ENCODE data around the gene TSPAN17. TPM values are rescaled to one million over a fixed set of nuclear protein-coding genes. Genes with fewer than 3 reads are reported as not detected.

TSPAN17 gene
- polyA plus RNA-seq, 3 donors = 22.2 to 27.7 (median 24.1) TPM

DNA sequence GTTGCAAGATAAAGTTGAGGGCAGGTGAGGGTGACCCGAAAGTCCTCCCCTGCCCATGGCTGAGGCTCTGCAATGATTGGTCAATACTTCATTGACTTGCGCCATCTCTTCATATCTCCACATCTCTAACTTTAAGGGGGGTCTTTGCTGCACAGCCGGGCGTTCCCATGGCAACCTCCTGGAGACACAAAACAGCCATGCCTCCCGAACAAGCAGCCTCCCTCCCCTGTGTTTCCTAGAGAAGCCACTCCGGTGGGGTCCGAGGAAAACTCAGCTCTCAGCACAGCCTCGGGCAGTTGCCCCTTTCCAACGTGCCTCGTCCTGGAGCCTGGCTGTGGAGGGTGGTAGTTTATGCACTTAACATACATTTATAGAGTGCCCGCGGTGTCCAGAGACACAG, 57.5 kb downstream of the TSPAN17 start:
- no peaks in the 10 kb centered on the region for H3K36me3 ChIP-seq (replicated peaks in 1 of 2; ENCODE audit: control insufficient read depth in 1 of 2, insufficient read depth in 2 of 2, low read length in 2 of 2)
- no peak for DNase-seq
- TF ChIP-seq, protein P1, sequence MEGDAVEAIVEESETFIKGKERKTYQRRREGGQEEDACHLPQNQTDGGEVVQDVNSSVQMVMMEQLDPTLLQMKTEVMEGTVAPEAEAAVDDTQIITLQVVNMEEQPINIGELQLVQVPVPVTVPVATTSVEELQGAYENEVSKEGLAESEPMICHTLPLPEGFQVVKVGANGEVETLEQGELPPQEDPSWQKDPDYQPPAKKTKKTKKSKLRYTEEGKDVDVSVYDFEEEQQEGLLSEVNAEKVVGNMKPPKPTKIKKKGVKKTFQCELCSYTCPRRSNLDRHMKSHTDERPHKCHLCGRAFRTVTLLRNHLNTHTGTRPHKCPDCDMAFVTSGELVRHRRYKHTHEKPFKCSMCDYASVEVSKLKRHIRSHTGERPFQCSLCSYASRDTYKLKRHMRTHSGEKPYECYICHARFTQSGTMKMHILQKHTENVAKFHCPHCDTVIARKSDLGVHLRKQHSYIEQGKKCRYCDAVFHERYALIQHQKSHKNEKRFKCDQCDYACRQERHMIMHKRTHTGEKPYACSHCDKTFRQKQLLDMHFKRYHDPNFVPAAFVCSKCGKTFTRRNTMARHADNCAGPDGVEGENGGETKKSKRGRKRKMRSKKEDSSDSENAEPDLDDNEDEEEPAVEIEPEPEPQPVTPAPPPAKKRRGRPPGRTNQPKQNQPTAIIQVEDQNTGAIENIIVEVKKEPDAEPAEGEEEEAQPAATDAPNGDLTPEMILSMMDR (IDR thresholded peaks at IDR 0.05) = no peak
- intact Hi-C loops (cut with micrococcal nuclease) = no loop called here
- H3K9me3 Mint-ChIP-seq = no peaks in the 10 kb centered on the region
- peaks cover 0 to under 1% of the 10 kb centered on the region in 2 donors for H3K27me3 ChIP-seq (ENCODE audit: control insufficient read depth in 2 of 2, insufficient read depth in 2 of 2, low read length in 2 of 2)
- WGBS (ENCODE audit: insufficient coverage) = 66% methylated on average over 4 of the region's 12 CpGs
- no peak overlapping the region for H3K4me3 Mint-ChIP-seq
- no peaks in the 10 kb centered on the region for H3K36me3 Mint-ChIP-seq
- no peaks in the 10 kb centered on the region for H3K9me3 ChIP-seq (replicated peaks in 1 of 2; ENCODE audit: control insufficient read depth in 1 of 2, insufficient read depth in 1 of 2, low read length in 2 of 2)
- no peaks in the 10 kb centered on the region for H4K20me1 ChIP-seq (ENCODE audit: insufficient read depth, low read length)
- H2AFZ ChIP-seq (ENCODE audit: insufficient read depth, low read depth, low read length, poor library complexity, severe bottlenecking) = no peak overlapping the region
- no peaks in the 10 kb centered on the region for H3K4me1 ChIP-seq (ENCODE audit: control insufficient read depth in 1 of 2, insufficient read depth in 2 of 2, low read length in 2 of 2)
- H3K4me2 ChIP-seq (replicated peaks; ENCODE audit: extremely low read depth, low read length, poor library complexity, severe bottlenecking) = no peak overlapping the region
- no peak overlapping the region for H3K27ac Mint-ChIP-seq
- H3K9ac ChIP-seq (ENCODE audit: insufficient read depth, low read length, poor library complexity, severe bottlenecking) = no peak overlapping the region
- no peak overlapping the region for H3K27ac ChIP-seq (ENCODE audit: low read depth in 1 of 2, low read length in 2 of 2)
- no peaks in the 10 kb centered on the region for H3K79me2 ChIP-seq (ENCODE audit: insufficient read depth, low read length)
- no peaks in the 10 kb centered on the region for H3K4me1 Mint-ChIP-seq
- peaks cover 19 to 43% (median 25%) of the 10 kb centered on the region in 3 donors for H3K27me3 Mint-ChIP-seq (ENCODE audit: low read depth in 3 of 3)
- H3K4me3 ChIP-seq (replicated peaks in 1 of 3; ENCODE audit: low read depth in 2 of 3, low read length in 3 of 3) = no peak overlapping the region

Small RNAs within 50 kb of the gene (small RNA-seq; reads per million reads assigned to genes)
- gene MIR4281 (ENCODE audit: insufficient read length, low read depth) = not detected

Other genes starting within 250 kb of the TSPAN17 start
- gene CLTB, start 230.9 kb upstream of the TSPAN17 start, polyA plus RNA-seq = 10 to 100 TPM; 63.2 to 87.6 (median 75.2) TPM
- 10 to 100 TPM; 11.5 to 14.8 (median 12.2) TPM for gene FAF2, start 199.1 kb upstream of the TSPAN17 start, polyA plus RNA-seq
- 100 to 1,000 TPM in 1 of 3 donors, 1 to 10 TPM in 2; 1.9 to 133 (median 3.1) TPM for gene RNF44, start 110.1 kb upstream of the TSPAN17 start, polyA plus RNA-seq
- gene CDHR2, start 98.1 kb upstream of the TSPAN17 start, polyA plus RNA-seq = under 1 TPM in 1 of 3 donors, not detected in 2; 0.12 TPM
- gene GPRIN1, start 37.3 kb upstream of the TSPAN17 start, polyA plus RNA-seq = under 1 TPM; 0.05 to 0.30 (median 0.13) TPM
- not detected for gene SNCB, start 16.9 kb upstream of the TSPAN17 start, polyA plus RNA-seq
- gene EIF4E1B, start 16.8 kb upstream of the TSPAN17 start, polyA plus RNA-seq = not detected
- under 1 TPM in 2 of 3 donors, not detected in 1; 0.03 to 0.07 TPM for gene UNC5A, start 163.1 kb downstream of the TSPAN17 start, polyA plus RNA-seq

Measured in CD14-positive monocyte (primary cell).